ENCODE measurements around the gene HSPA1B.
"Not testable (repeated sequence)": the region's sequence is repeated elsewhere in the genome, so short reads cannot be mapped to it uniquely, and the experiment has no call there.

DNA sequence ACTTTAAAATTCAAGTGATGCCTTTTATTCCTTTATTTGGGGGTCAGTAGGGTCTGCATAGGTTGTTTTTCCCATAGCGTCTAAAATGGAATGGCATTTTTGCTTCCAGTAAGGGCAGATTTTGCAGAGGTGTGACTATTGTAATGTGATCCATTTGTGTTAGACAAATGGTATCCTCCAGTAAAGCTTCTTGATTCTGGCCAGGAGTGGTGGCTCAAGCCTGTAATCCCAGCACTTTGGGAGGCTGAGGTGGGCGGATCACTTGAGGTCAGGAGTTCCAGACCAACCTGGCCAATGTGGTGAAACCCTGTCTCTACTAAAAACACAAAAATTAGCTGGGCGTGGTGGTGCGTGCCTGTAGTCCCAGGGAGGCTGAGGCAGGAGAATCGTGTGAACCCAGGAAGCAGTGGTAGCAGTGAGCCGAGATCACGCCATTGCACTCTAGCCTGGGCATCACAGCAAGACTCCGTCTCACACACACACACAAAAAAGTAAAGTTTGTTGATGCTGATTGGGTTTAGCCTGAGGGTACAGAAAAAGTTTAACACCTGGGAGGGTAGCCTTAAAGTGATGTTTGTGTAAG lies 9.5 kb upstream of the HSPA1B start:
- TF ChIP-seq POLR2A (IDR thresholded peaks at IDR 0.05; ENCODE audit: low read length); GATA1 (IDR thresholded peaks at IDR 0.05; ENCODE audit: low read depth, low read length): not testable (repeated sequence)
